WTC11 (cell line): Measurements from ENCODE around the gene EVA1C.

Experiments
- ATF2 ChIP-seq: sonication (generic); formaldehyde crosslinking; IDR thresholded peaks from 2 replicates; pipeline ENCODE4 v1.8.1; 2022; ENCODE audit warnings: low read depth, missing genetic modification reagents, borderline replicate concordance
- CBFB ChIP-seq: sonication (generic); formaldehyde crosslinking; IDR thresholded peaks from 2 replicates; pipeline ENCODE4 v1.8.1; 2022; ENCODE audit warnings: mild to moderate bottlenecking, low read depth, missing genetic modification reagents
- E2F1 ChIP-seq: sonication (generic); formaldehyde crosslinking; IDR thresholded peaks from 2 replicates; pipeline ENCODE4 v1.8.0; 2022; ENCODE audit warnings: mild to moderate bottlenecking, missing genetic modification reagents
- GRHL2 ChIP-seq: fragments of 250-450 bp; sonication (Bioruptor Pico); IDR thresholded peaks from 2 replicates; pipeline ENCODE4 v1.8.0; 2022; ENCODE audit warnings: mild to moderate bottlenecking, moderate library complexity; ENCODE audit not compliant: insufficient replicate concordance, severe bottlenecking
- NFE2L1 ChIP-seq: sonication (generic); formaldehyde crosslinking; IDR thresholded peaks from 2 replicates; pipeline ENCODE4 v1.8.1; 2023; ENCODE audit warnings: missing genetic modification reagents
- SMAD3 ChIP-seq: sonication (generic); formaldehyde crosslinking; IDR thresholded peaks from 2 replicates; pipeline ENCODE4 v1.8.0; 2022; ENCODE audit warnings: missing genetic modification reagents, mild to moderate bottlenecking, borderline replicate concordance
- ZBTB21 ChIP-seq: sonication (generic); formaldehyde crosslinking; IDR thresholded peaks from 2 replicates; pipeline ENCODE4 v1.8.1; 2023; ENCODE audit warnings: mild to moderate bottlenecking, missing genetic modification reagents, borderline replicate concordance
- TF ChIP-seq, protein P1 (sequence below): sonication (generic); formaldehyde crosslinking; IDR thresholded peaks from 2 replicates; pipeline ENCODE4 v1.8.1; 2023; ENCODE audit warnings: mild to moderate bottlenecking, missing genetic modification reagents, moderate library complexity
- TF ChIP-seq, protein P2 (sequence below): fragments of 200-600 bp; IDR thresholded peaks from 2 replicates; pipeline ENCODE4 v1.8.0; 2022; ENCODE audit warnings: antibody characterized with exemption
- TF ChIP-seq, protein P3 (sequence below): sonication (generic); formaldehyde crosslinking; IDR thresholded peaks from 2 replicates; pipeline ENCODE4 v1.8.1; 2022; ENCODE audit warnings: missing genetic modification reagents, borderline replicate concordance
- TF ChIP-seq, protein P4 (sequence below): sonication (generic); formaldehyde crosslinking; IDR thresholded peaks from 2 replicates; pipeline ENCODE4 v1.8.1; 2023; ENCODE audit warnings: mild to moderate bottlenecking, moderate library complexity, missing genetic modification reagents

GRCh38 chr21:32448803-32449594 is 36.5 kb downstream of the EVA1C start:
- TF ChIP-seq, protein P1, sequence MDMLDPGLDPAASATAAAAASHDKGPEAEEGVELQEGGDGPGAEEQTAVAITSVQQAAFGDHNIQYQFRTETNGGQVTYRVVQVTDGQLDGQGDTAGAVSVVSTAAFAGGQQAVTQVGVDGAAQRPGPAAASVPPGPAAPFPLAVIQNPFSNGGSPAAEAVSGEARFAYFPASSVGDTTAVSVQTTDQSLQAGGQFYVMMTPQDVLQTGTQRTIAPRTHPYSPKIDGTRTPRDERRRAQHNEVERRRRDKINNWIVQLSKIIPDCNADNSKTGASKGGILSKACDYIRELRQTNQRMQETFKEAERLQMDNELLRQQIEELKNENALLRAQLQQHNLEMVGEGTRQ (CRISPR knock-in tag) = no peak
- TF ChIP-seq GRHL2 (CRISPR knock-in tag) (no peak), ATF2 (CRISPR knock-in tag) (no peak), E2F1 (no peak), ZBTB21 (no peak), SMAD3 (no peak), NFE2L1 (CRISPR knock-in tag) (no peak), CBFB (CRISPR knock-in tag) (no peak)
- TF ChIP-seq, protein P2, sequence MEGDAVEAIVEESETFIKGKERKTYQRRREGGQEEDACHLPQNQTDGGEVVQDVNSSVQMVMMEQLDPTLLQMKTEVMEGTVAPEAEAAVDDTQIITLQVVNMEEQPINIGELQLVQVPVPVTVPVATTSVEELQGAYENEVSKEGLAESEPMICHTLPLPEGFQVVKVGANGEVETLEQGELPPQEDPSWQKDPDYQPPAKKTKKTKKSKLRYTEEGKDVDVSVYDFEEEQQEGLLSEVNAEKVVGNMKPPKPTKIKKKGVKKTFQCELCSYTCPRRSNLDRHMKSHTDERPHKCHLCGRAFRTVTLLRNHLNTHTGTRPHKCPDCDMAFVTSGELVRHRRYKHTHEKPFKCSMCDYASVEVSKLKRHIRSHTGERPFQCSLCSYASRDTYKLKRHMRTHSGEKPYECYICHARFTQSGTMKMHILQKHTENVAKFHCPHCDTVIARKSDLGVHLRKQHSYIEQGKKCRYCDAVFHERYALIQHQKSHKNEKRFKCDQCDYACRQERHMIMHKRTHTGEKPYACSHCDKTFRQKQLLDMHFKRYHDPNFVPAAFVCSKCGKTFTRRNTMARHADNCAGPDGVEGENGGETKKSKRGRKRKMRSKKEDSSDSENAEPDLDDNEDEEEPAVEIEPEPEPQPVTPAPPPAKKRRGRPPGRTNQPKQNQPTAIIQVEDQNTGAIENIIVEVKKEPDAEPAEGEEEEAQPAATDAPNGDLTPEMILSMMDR = no peak
- TF ChIP-seq, protein P3, sequence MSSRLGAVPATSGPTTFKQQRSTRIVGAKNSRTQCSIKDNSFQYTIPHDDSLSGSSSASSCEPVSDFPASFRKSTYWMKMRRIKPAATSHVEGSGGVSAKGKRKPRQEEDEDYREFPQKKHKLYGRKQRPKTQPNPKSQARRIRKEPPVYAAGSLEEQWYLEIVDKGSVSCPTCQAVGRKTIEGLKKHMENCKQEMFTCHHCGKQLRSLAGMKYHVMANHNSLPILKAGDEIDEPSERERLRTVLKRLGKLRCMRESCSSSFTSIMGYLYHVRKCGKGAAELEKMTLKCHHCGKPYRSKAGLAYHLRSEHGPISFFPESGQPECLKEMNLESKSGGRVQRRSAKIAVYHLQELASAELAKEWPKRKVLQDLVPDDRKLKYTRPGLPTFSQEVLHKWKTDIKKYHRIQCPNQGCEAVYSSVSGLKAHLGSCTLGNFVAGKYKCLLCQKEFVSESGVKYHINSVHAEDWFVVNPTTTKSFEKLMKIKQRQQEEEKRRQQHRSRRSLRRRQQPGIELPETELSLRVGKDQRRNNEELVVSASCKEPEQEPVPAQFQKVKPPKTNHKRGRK (CRISPR knock-in tag) = no peak
- TF ChIP-seq, protein P4, sequence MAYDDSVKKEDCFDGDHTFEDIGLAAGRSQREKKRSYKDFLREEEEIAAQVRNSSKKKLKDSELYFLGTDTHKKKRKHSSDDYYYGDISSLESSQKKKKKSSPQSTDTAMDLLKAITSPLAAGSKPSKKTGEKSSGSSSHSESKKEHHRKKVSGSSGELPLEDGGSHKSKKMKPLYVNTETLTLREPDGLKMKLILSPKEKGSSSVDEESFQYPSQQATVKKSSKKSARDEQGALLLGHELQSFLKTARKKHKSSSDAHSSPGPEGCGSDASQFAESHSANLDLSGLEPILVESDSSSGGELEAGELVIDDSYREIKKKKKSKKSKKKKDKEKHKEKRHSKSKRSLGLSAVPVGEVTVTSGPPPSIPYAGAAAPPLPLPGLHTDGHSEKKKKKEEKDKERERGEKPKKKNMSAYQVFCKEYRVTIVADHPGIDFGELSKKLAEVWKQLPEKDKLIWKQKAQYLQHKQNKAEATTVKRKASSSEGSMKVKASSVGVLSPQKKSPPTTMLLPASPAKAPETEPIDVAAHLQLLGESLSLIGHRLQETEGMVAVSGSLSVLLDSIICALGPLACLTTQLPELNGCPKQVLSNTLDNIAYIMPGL = no peak
